ENCODE data around the gene HMCN1. TPM values are rescaled to one million over a fixed set of nuclear protein-coding genes. Genes with fewer than 3 reads are reported as not detected.

The HMCN1 gene
- total and polyA plus RNA-seq, 8 donors, result 0.12 to 15.1 (median 0.86) TPM

GRCh38 chr1:186042230-186042629 lies 308.0 kb downstream of the HMCN1 start:
- DNase-seq, result no peak
- Histone ChIP-seq H3K27me3 (no peaks in the 10 kb centered on the region), H3K4me3 (no peak overlapping the region), H3K27ac (no peak overlapping the region), H3K9me3 (no peaks in the 10 kb centered on the region), H3K36me3 (no peaks in the 10 kb centered on the region), H3K4me1 (no peaks in the 10 kb centered on the region)
- TF ChIP-seq CTCF (IDR thresholded peaks at IDR 0.05) (no peak), POLR2A (IDR thresholded peaks at IDR 0.05) (no peak), EP300 (IDR thresholded peaks at IDR 0.05) (no peak), POLR2AphosphoS5 (IDR thresholded peaks at IDR 0.05) (no peak)
- 65 to 78% (median 66%) methylated on average over 3 of the region's 3 CpGs for WGBS, 5 donors
- intact Hi-C loops (cut with DNase I; ENCODE audit: low total_unique reads), result no loop called here

GRCh38 chr1:186043296-186043695 lies 309.1 kb downstream of the HMCN1 start:
- 45 to 73% (median 63%) methylated on average over 1 of the region's 1 CpG for WGBS, 5 donors
- no peak for TF ChIP-seq EP300 (IDR thresholded peaks at IDR 0.05)
- no peak for TF ChIP-seq POLR2AphosphoS5 (IDR thresholded peaks at IDR 0.05)
- no peak for TF ChIP-seq POLR2A (IDR thresholded peaks at IDR 0.05)
- TF ChIP-seq CTCF (IDR thresholded peaks at IDR 0.05), result no peak

GRCh38 chr1:186044079-186044685 lies 310.0 kb downstream of the HMCN1 start:
- Histone ChIP-seq H3K36me3 (no peaks in the 10 kb centered on the region), H3K27ac (no peak overlapping the region), H3K27me3 (no peaks in the 10 kb centered on the region), H3K4me1 (no peaks in the 10 kb centered on the region), H3K9me3 (no peaks in the 10 kb centered on the region), H3K4me3 (no peak overlapping the region)
- no peak for TF ChIP-seq CTCF (IDR thresholded peaks at IDR 0.05)
- no peak for TF ChIP-seq POLR2A (IDR thresholded peaks at IDR 0.05)
- TF ChIP-seq EP300 (IDR thresholded peaks at IDR 0.05), result no peak
- TF ChIP-seq POLR2AphosphoS5 (IDR thresholded peaks at IDR 0.05), result no peak
- no peak for DNase-seq
- intact Hi-C loops (cut with DNase I; ENCODE audit: low total_unique reads), result no loop called here
- WGBS, 5 donors, result 51 to 61% (median 59%) methylated on average over 3 of the region's 3 CpGs

More at GRCh38 chr1:186043296-186043695, 309.1 kb downstream of the HMCN1 start:
- no peaks in the 10 kb centered on the region for H3K9me3 ChIP-seq
- intact Hi-C loops (cut with DNase I; ENCODE audit: low total_unique reads), result no loop called here
- H3K4me1 ChIP-seq, result no peaks in the 10 kb centered on the region
- H3K4me3 ChIP-seq, result no peak overlapping the region
- no peaks in the 10 kb centered on the region for H3K36me3 ChIP-seq
- DNase-seq, result no peak
- no peak overlapping the region for H3K27ac ChIP-seq
- no peaks in the 10 kb centered on the region for H3K27me3 ChIP-seq

- intact Hi-C loops (cut with DNase I; ENCODE audit: low total_unique reads), result no loop called here
- H3K36me3 ChIP-seq, result no peaks in the 10 kb centered on the region
- no peaks in the 10 kb centered on the region for H3K4me1 ChIP-seq
- H3K4me3 ChIP-seq, result no peak overlapping the region
- H3K27me3 ChIP-seq, result no peaks in the 10 kb centered on the region
- TF ChIP-seq POLR2AphosphoS5 (IDR thresholded peaks at IDR 0.05) (no peak), CTCF (IDR thresholded peaks at IDR 0.05) (no peak), EP300 (IDR thresholded peaks at IDR 0.05) (no peak), POLR2A (IDR thresholded peaks at IDR 0.05) (no peak)
- DNase-seq, result no peak
- WGBS, 5 donors, result 74 to 85% (median 79%) methylated on average over 4 of the region's 4 CpGs
- H3K27ac ChIP-seq, result no peak overlapping the region
- no peaks in the 10 kb centered on the region for H3K9me3 ChIP-seq
These were observed 312.4 kb downstream of the HMCN1 start for GRCh38 chr1:186046437-186047211.

Measured in stomach (tissue), 9 donors.